Gastroesophageal sphincter (tissue), 4 donors: Measurements from ENCODE around the gene LAMTOR5. TPM values are rescaled to one million over a fixed set of nuclear protein-coding genes. Genes with fewer than 3 reads are reported as not detected.
"Not testable (repeated sequence)": the region's sequence is repeated elsewhere in the genome, so short reads cannot be mapped to it uniquely, and the experiment has no call there.

Experiments
- ATAC-seq: fragments of 150-250 bp; one replicate; pipeline ENCODE4 v1.9.1; 2016; ENCODE audit warnings: mild to moderate bottlenecking, moderate library complexity
- H3K27ac ChIP-seq, 4 donors: fragments of 200-600 bp; sonication (generic) in 3 of 4; 1 replicate in 3 of 4; 2 replicates in 1 of 4; pipeline ENCODE4 v1.5.1; 2016 to 2019
- H3K27me3 ChIP-seq: fragments of 200-600 bp; sonication (generic); one replicate; pipeline ENCODE4 v1.5.1; 2019
- H3K36me3 ChIP-seq, 2 donors: fragments of 200-600 bp; sonication (generic); one replicate each; pipeline ENCODE4 v1.5.1; 2019; ENCODE audit warnings: control low read depth in 1 of 2
- H3K4me1 ChIP-seq, 3 donors: fragments of 200-600 bp; sonication (generic); 1 replicate in 2 of 3; 2 replicates in 1 of 3; pipeline ENCODE4 v1.5.1; 2016 to 2019; ENCODE audit warnings: control low read depth in 2 of 3
- H3K4me3 ChIP-seq, 2 donors: fragments of 200-600 bp; sonication (generic); one replicate each; pipeline ENCODE4 v1.5.1; 2019; ENCODE audit warnings: mild to moderate bottlenecking in 1 of 2, moderate library complexity in 1 of 2
- H3K9me3 ChIP-seq, 3 donors: fragments of 200-600 bp; sonication (generic); one replicate each; pipeline ENCODE4 v1.5.1; 2017 to 2019; ENCODE audit warnings: control low read depth in 2 of 3
- CTCF ChIP-seq, 4 experiments: fragments of 200-600 bp in 2 of 4; fragments of 450-650 bp in 2 of 4; sonication (generic) in 1 of 4; IDR thresholded peaks; one replicate each; pipeline ENCODE4 v1.5.1; 2017 to 2019; ENCODE audit warnings: antibody characterized with exemption in 4 of 4, mild to moderate bottlenecking in 2 of 4, moderate library complexity in 2 of 4
- EP300 ChIP-seq: sonication (generic); formaldehyde crosslinking; IDR thresholded peaks from one replicate; pipeline ENCODE4 v1.6.1; 2017; ENCODE audit warnings: antibody characterized with exemption, mild to moderate bottlenecking
- POLR2A ChIP-seq, 2 donors: fragments of 450-650 bp; IDR thresholded peaks; one replicate each; pipeline ENCODE4 v1.6.1; 2017; ENCODE audit warnings: antibody characterized with exemption in 2 of 2, mild to moderate bottlenecking in 2 of 2, moderate library complexity in 1 of 2
- POLR2AphosphoS5 ChIP-seq: sonication (generic); formaldehyde crosslinking; IDR thresholded peaks from one replicate; pipeline ENCODE4 v1.6.1; 2017; ENCODE audit warnings: antibody characterized with exemption
- WGBS, 2 donors: methylation state at CpG; one replicate each; pipeline ENCODE4 v1.1.5; 2018; ENCODE audit warnings: low coverage in 1 of 2; 5-methylcytosine and 5-hydroxymethylcytosine counted together
- total RNA-seq, 4 donors: library from RNA; depleted of rRNA; stranded (reverse); fragments of >200 nt; gene quantifications; one replicate each; pipeline ENCODE4 v1.1.0, GENCODE V29; 2016

The LAMTOR5 gene
- total RNA-seq, 4 donors from 2014 or later: 72.5 to 126 (median 101) TPM

- Histone ChIP-seq H3K27me3 (no peaks in the 10 kb centered on the region), H3K4me1 (peaks cover 0 to 24% (median 11%) of the 10 kb centered on the region in 3 donors), H3K27ac (no peak overlapping the region), H3K4me3 (no peak overlapping the region), H3K36me3 (no peaks in the 10 kb centered on the region), H3K9me3 (no peaks in the 10 kb centered on the region)
- no peak for TF ChIP-seq POLR2AphosphoS5
- no peak for TF ChIP-seq EP300
- TF ChIP-seq POLR2A (IDR thresholded peaks at IDR 0.05): no peak
- no peak for TF ChIP-seq CTCF (IDR thresholded peaks at IDR 0.05)
- WGBS, 2 donors: 73 to 100% methylated on average over 2 to 5 of the region's 7 CpGs
- no peak for ATAC-seq
Observed at GRCh38 chr1:110411173-110411735, 3.8 kb upstream of the LAMTOR5 start.

DNA sequence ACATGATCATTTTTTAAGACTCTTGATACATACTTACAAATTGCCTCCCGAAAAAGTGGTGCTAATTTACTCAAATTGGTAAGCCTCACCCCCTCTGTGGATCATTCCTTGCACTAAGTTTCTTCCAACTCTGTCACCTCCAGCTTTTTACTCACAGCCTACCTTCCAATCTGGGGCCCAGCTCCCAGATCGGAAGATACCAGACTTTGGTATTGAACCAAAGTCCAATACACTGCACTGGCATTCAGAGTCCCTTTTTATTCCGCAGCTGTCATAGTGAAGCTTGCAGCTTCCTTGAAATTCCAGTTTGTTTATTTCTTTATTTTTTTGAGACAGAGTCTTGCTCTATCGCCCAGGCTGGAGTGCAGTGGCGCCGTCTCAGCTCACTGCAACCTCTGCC lies 1.8 kb upstream of the LAMTOR5 start:
- no peak overlapping the region for H3K4me3 ChIP-seq
- ATAC-seq: no peak

DNA sequence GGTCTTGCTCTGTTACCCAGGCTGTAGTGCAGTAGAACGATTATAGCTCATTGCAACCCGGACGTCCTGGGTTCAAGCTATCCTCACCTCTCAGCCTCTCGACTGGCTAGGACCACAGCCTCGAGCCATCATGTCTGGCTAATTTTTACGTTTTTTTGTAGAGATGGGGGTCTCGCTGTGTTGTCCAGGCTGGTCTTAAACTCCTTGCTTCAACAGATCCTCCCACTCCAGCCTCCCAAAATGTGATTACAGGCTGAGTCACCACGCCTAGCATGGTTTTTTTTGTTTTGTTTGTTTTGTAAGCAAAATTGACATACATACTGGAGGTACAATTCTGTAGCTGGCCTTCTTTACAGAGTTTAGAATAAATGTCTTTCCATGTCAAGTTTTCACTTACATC lies 994 bp upstream of the LAMTOR5 start:
- H3K4me3 ChIP-seq: peak overlapping the region in 1 of 2 donors; percentile 75

More for the DNA sequence above, 1.8 kb upstream of the LAMTOR5 start:
- H3K9me3 ChIP-seq: no peaks in the 10 kb centered on the region
- no peak overlapping the region for H3K27ac ChIP-seq
- WGBS, 2 donors: 87 to 100% methylated on average over 3 to 6 of the region's 6 CpGs
- peaks cover 0 to 14% of the 10 kb centered on the region in 2 donors for H3K36me3 ChIP-seq
- TF ChIP-seq EP300 (no peak), POLR2A (IDR thresholded peaks at IDR 0.05) (no peak), CTCF (IDR thresholded peaks at IDR 0.05) (no peak), POLR2AphosphoS5 (no peak)
- H3K27me3 ChIP-seq: no peaks in the 10 kb centered on the region
- H3K4me1 ChIP-seq: peaks cover 0 to 41% (median 14%) of the 10 kb centered on the region in 3 donors

GRCh38 chr1:110406407-110406806 lies 1.1 kb downstream of the LAMTOR5 start:
- not testable (repeated sequence) for ATAC-seq, H3K27me3 ChIP-seq, H3K9me3 ChIP-seq
- H3K36me3 ChIP-seq: peaks cover 0 to 43% of the 10 kb centered on the region in 2 donors
- H3K27ac ChIP-seq: peak overlapping the region in 3 of 4 donors; percentile 91 to 95 (median 92)
- peak overlapping the region; percentile 75 to 82 for H3K4me3 ChIP-seq
- H3K4me1 ChIP-seq: peaks cover 0 to 37% (median 14%) of the 10 kb centered on the region in 3 donors
- 64 to 70% methylated on average over 5 to 13 of the region's 15 CpGs for WGBS, 2 donors

More for the DNA sequence above, 994 bp upstream of the LAMTOR5 start:
- Histone ChIP-seq H3K9me3 (no peaks in the 10 kb centered on the region), H3K27ac (peak overlapping the region in 1 of 4 donors; percentile 91), H3K4me1 (peaks cover 0 to 41% (median 14%) of the 10 kb centered on the region in 3 donors), H3K36me3 (peaks cover 0 to 22% of the 10 kb centered on the region in 2 donors), H3K27me3 (no peaks in the 10 kb centered on the region)
- ATAC-seq: no peak
- TF ChIP-seq EP300: no peak
- no peak for TF ChIP-seq CTCF (IDR thresholded peaks at IDR 0.05)
- no peak for TF ChIP-seq POLR2AphosphoS5
- no peak for TF ChIP-seq POLR2A (IDR thresholded peaks at IDR 0.05)
- 79 to 93% methylated on average over 6 of the region's 8 CpGs for WGBS, 2 donors

DNA sequence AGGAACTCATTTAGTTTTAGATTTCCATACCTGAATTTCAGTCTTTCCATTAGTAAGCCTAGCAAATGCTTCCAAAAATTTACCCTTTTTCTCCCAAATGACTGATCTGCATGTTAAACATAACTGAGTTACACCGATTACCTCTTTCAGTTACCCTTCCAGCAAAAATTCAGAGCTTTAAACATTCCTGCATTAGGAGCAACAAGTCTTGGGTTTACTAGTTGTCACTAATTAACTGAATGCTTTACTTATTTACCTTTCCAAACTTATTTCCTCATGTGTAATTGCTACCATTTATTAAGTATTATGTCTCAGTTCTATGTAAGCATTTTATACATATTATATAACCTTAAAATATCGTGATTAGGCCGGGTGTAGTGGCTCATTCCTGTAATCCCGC lies 3.1 kb downstream of the LAMTOR5 start:
- H3K36me3 ChIP-seq: peaks cover 0 to 63% of the 10 kb centered on the region in 2 donors

More for the DNA sequence above, 3.1 kb downstream of the LAMTOR5 start:
- Histone ChIP-seq H3K27ac (no peak overlapping the region), H3K4me3 (no peak overlapping the region), H3K9me3 (no peaks in the 10 kb centered on the region), H3K27me3 (no peaks in the 10 kb centered on the region), H3K4me1 (peaks cover 0 to 37% (median 14%) of the 10 kb centered on the region in 3 donors)
- TF ChIP-seq EP300: no peak
- TF ChIP-seq POLR2A (IDR thresholded peaks at IDR 0.05): no peak
- TF ChIP-seq POLR2AphosphoS5: no peak
- no peak for TF ChIP-seq CTCF (IDR thresholded peaks at IDR 0.05)
- WGBS, 2 donors: 81 to 92% methylated on average over 3 to 4 of the region's 4 CpGs
- no peak for ATAC-seq
